Measurements from ENCODE around the gene CFAP57. TPM values are rescaled to one million over a fixed set of nuclear protein-coding genes. Genes with fewer than 3 reads are reported as not detected.
A peak's percentile ranks its signal among the peaks of the same experiment; 100 is the strongest.

Gene CFAP57
- total and polyA plus RNA-seq, 9 of the 15 experiments (the other 6 are each of a cell fraction or from before 2014, with no cell fraction given) = 0.04 to 0.22 (median 0.07) TPM; not detected in 3

GRCh38 chr1:43134640-43135039 is 37.5 kb upstream of the CFAP57 start (continued):
- TF ChIP-seq ZNF277 (CRISPR knock-in tag; IDR thresholded peaks at IDR 0.05; ENCODE audit: borderline replicate concordance) = no peak
- TF ChIP-seq CBX5 (IDR thresholded peaks at IDR 0.05; ENCODE audit: borderline replicate concordance, low read depth) = no peak
- TF ChIP-seq NBN (IDR thresholded peaks at IDR 0.05; ENCODE audit: low read depth) = no peak
- no peak for TF ChIP-seq PREB (CRISPR knock-in tag; IDR thresholded peaks at IDR 0.05)
- no peak for TF ChIP-seq CREBBP (IDR thresholded peaks at IDR 0.05; ENCODE audit: low read depth, low read length)

GRCh38 chr1:43135857-43136781 is 36.0 kb upstream of the CFAP57 start:
- Histone ChIP-seq H3K9me3 (replicated peaks; ENCODE audit: control insufficient read depth, insufficient read depth, low read depth, low read length) (no peaks in the 10 kb centered on the region), H3K36me3 (ENCODE audit: control insufficient read depth, insufficient read depth, low read length) (no peaks in the 10 kb centered on the region), H3K4me3 (no peak overlapping the region), H3K9ac (ENCODE audit: insufficient read depth in 1 of 2, low read depth in 2 of 2, low read length in 2 of 2) (no peak overlapping the region), H3K79me2 (ENCODE audit: control insufficient read depth, insufficient read depth, low read length) (no peaks in the 10 kb centered on the region), H3K9me1 (ENCODE audit: control insufficient read depth, insufficient read depth, low read length) (no peaks in the 10 kb centered on the region), H2AFZ (ENCODE audit: low read depth, low read length) (no peak overlapping the region), H3K4me2 (ENCODE audit: insufficient read depth, low read length) (no peak overlapping the region), H3K4me1 (replicated peaks in 1 of 2; ENCODE audit: control insufficient read depth in 2 of 2, insufficient read depth in 2 of 2, low read length in 2 of 2) (no peaks in the 10 kb centered on the region; a peak in 1 of 5 replicates), H3K27ac (ENCODE audit: extremely low read depth, low read depth, low read length) (no peak overlapping the region), H4K20me1 (replicated peaks; ENCODE audit: control insufficient read depth, insufficient read depth, low read length) (no peaks in the 10 kb centered on the region), H3K27me3 (ENCODE audit: control insufficient read depth in 2 of 2, insufficient read depth in 2 of 2, low read length in 2 of 2) (peaks cover 7 to 29% of the 10 kb centered on the region in 2 experiments; a peak in 3 of 5 replicates)
- WGBS (ENCODE audit: insufficient coverage, low coverage, missing lambda C conversion rate) = 2% methylated on average over 9 of the region's 9 CpGs
- DNase-seq (ENCODE audit: extremely low read depth in 1 of 4, low spot score in 3 of 4) (no peak), ATAC-seq (no peak), FAIRE-seq (no peak)
- in situ Hi-C loops (cut with MboI) (no loop called here), intact Hi-C loops (cut with micrococcal nuclease) (no loop called here)
- CTCF ChIA-PET (ENCODE audit: low intra/inter-chr PET ratio) = no interaction called here
- BruUV-seq (replicated peaks) = no TSS peak
- peak; percentile 71 for TF ChIP-seq RFX1 (IDR thresholded peaks at IDR 0.05)
- peak; percentile 54 for TF ChIP-seq CEBPG (CRISPR knock-in tag; IDR thresholded peaks at IDR 0.05)
- TF ChIP-seq CEBPG (tag; conservative IDR thresholded peaks at IDR 0.05 in 1 of 2, IDR thresholded peaks at IDR 0.05 in 1 of 2) = peak; percentile 89 to 96
- peak; percentile 96 for TF ChIP-seq CEBPB (tag; IDR thresholded peaks at IDR 0.05)
- peak; percentile 50 for TF ChIP-seq GABPA (tag; conservative IDR thresholded peaks at IDR 0.05; ENCODE audit: low read depth)
- no peak for TF ChIP-seq SIN3B (IDR thresholded peaks at IDR 0.05; ENCODE audit: low read depth)
- TF ChIP-seq ATF3 (IDR thresholded peaks at IDR 0.05) = peak; percentile 19; the same call in 1 of the 2 replicates
- TF ChIP-seq ATF3 (CRISPR knock-in tag; conservative IDR thresholded peaks at IDR 0.05) = no peak
- POLR2A ChIA-PET = interaction anchor here (1.0 kb wide), 1 partner anchor 11 kb away, joined by 3 read pairs; no protein-coding TSS in a partner anchor

All from K562 (cell line).